Activated T-cell treated with anti-CD3 and anti-CD28 coated beads, Interleukin-2, amount 50 U/mL, for 48 hours (primary cell): Measurements from ENCODE around the gene LRRIQ1.
"Not testable (repeated sequence)": the region's sequence is repeated elsewhere in the genome, so short reads cannot be mapped to it uniquely, and the experiment has no call there.

Experiments used
- DNase-seq, 2 experiments: peaks; one replicate each; pipeline ENCODE4 v3.0.0-alpha.2; 2020

The LRRIQ1 gene, protein sequence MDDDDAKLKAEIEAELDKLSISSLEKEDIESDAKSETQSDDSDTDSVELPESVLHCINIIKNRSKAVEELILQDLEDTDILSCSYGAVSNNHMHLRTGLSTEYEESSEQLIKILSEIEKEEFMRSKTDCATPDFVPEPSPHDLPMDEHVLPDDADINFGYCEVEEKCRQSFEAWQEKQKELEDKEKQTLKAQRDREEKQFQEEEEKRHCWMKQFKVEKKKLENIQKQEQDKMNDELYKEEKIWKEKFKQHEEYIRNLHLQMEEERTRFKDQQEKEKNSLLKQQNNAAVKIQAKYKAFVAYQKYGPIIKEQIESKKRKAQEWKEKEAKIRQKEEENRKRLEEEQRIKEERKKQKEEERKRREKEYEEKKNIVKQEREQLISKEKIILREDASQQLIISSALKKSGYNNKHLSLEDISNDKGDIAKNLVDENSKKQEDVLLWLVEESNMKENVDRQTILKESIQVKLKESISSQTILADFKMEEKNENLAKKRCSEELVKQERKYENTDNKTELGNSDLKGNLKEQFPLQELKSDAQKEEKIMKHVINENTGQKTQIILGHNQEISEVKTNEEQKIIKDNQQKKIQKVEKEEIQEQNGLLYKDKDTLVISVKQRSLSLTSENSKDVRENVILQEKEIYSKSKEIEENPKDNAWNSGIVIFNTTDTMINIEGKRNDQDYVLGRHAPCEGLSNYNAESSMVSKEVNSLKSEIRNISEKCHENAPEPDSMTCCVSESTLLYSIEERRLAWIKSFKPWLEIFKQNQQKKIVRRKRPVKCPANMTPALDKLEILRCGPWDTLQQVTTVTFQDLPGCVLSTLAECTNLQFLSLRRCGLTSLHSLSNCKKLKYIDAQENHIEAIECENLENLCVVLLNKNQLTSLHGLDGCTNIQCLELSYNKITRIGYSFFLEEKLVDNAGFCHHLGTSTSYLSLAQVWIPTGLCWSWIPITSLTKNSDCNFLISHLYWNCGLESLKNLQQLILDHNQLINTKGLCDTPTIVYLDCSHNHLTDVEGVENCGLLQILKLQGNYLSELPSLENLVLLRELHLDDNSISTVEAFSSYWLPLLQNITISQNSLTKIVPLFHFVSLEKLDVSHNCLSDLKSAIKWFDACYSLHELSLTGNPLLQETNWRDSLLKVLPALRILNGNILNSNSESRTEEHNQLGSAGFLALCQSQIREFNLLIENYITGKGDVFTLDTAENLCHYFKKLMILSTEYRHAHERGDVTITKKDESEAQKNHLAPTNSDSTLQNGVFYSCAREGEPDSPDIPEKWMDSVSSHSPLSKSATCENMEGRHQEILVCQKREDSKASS (N-terminal part only)

DNA sequence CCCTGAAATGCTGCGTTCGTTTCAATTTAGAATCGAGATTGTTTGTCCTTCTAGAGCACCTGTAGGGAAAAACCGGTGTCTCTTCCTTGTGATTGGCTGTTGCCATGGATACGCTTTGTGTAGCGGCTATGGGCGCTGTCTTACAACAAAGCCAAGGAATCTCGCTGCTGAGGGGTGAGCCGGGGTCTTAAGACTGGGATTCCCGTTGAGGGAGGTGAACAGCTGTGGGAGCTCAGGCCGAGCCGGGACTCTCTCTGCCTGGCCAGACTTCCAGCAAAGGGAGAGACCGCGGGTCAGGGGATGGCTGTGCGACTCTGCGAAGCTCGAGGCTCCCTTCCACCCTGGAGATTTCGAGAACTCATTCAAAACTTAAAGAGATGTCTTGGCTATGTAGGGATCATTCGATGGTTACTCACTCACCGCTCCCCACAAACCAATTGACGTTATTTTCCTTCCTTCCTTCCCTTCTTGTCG, at the start of gene LRRIQ1, which contains the start of gene TSPAN19:
TSS of gene LRRIQ1 (plus strand) at position 118 of the 474 bp plus-strand sequence. CDS start 1,826 bp downstream, outside the sequence.
TSS of gene TSPAN19 (minus strand) at position 44 of the 474 bp plus-strand sequence. CDS start 6,331 bp downstream, outside the sequence.
- peak; percentile 34 to 46 for DNase-seq

DNA sequence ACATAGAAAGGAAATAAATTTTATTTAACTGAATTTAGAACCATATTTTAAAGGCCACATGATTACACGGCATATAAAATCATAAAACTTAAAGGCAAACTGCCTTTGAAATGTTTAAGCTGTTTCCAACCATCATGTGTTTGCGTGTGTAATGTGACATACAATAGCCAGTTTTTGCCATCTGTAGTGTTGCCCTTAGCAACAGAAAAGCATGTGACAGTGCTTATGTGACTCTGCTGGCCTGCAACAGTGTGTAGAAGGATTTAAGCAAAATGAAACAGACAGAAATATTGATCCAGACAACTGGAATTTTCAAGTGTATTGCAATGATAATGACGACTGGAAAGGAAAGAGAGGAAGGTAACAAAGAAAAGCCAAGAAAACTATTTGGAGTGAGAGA, 49.6 kb upstream of the LRRIQ1 start:
- DNase-seq, result no peak

DNA sequence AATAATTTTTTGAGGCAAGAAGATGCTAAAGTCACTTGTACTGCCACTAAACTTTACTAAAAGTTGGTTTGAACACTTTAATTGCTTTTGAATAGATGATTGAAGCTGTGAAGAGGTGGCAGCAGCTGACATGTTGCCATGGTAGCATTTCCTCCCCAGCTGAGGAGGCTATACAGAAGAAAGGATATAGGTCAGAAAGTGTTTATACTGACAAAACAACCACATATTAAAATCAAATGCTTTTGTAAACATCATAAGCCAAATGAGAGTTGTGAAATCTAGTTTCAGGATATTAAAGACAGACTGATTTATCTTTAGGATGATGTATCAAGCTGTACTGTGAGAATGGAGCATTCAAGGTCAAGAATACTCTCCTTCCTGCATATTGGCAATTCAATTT, 41.7 kb upstream of the LRRIQ1 start:
- no peak for DNase-seq

DNA sequence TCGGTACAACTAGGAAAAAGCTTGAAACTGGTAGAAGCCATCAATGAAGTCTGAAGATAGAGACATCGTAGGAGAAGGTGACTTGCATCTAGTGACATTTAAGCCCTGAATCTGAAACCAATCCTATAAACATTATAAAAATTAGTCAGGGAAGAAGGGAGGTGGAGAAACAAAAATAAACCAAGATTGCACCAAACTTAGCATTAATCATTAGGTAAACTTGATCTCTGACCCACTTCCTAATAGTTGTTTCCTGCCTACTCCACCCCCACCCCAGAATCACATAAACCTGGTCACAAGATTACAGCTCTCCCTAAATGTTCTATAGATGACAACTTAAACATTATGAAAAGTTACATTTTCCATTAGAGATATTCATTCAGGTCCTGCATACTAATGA, 40.5 kb upstream of the LRRIQ1 start:
- DNase-seq, result no peak

GRCh38 chr12:84996759-84997158, 39.4 kb upstream of the LRRIQ1 start:
- no peak for DNase-seq

- DNase-seq, result no peak
These were observed 37.8 kb upstream of the LRRIQ1 start for GRCh38 chr12:84998341-84998740.

DNA sequence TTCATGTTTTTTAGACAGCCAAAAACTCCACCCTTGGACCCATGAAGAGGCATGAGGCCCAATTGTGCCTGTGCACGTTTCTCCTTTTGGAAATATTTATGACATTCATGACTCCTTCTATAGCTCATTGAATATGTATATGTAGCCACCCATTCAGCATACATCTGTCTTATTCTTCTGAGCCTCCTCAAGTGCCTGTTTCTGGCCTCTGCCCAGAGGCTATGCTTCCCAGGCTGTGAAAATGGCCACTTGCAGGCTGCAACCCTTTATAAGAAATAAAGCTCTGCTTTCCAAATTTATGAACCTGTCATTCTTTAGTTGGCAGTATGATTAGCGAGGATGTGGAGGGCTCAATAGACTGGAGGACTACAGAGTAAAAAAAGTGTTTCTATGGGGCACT, 35.4 kb upstream of the LRRIQ1 start:
- DNase-seq, result no peak

DNA sequence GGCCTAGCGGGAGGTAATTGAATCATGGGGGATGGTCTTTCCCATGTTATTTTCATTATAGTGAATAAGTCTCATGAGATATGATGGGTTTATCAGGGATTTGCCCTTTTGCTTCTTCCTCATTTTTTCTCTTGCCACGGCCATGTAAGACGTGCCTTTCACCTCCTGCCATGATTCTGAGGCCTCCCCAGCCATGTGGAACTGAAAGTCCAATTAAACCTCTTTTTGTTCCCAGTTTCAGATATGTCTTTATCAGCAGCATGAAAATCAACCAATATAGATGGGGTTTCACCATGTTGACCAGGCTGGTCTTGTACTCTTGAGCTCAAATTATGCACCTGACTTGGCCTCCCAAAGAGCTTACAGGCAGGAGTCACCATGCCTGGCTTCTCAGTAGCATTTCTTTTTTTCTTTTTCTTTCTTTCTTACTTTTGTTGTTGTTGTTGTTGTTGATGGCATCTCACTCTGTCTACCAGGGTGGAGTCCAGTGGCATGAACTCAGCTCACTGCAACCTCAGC, 33.3 kb upstream of the LRRIQ1 start:
- DNase-seq, result no peak

DNA sequence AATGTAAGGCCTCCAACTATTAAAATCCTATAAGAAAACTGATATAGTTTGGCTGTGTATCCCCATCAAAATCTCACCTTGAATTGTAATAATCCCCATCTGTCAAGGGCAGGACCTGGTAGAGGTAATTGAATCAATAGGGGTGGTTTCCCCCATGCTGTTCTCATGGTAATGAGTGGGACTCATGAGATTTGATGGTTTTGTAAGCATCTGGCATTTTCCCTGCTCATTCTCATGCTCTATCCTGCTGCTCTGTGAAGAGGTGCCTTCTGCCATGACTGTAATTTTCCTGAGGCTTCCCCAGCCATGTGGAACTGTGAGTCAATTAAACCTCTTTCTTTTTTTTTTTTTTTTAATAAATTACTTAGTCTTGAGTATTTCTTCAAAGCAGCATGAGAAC, 31.9 kb upstream of the LRRIQ1 start:
- DNase-seq, result no peak

- not testable (repeated sequence) for DNase-seq
These were observed 31.1 kb upstream of the LRRIQ1 start for GRCh38 chr12:85005047-85005446.

- DNase-seq, result no peak
These were observed 30.5 kb upstream of the LRRIQ1 start for GRCh38 chr12:85005615-85006014.

GRCh38 chr12:85006206-85006605, 29.9 kb upstream of the LRRIQ1 start:
- no peak for DNase-seq

DNA sequence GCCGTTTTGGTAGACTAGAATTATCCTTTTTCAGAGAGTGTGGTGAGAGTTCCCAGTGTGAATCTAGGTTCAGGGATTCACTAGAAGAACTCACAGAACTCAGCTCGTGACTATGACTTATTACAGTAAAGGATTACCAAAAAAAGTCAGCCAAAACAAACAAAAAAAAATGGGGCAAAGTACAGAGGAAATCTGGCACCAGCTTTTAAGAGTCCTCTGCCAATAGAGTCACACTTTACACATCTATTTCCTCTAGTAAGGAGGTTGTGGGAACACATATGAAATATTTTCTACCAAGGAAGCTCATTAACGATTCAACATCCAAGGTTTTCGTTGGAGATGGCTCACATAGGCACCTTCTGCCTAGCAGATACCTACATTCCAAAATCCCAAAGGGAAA, 28.3 kb upstream of the LRRIQ1 start:
- DNase-seq, result no peak

DNA sequence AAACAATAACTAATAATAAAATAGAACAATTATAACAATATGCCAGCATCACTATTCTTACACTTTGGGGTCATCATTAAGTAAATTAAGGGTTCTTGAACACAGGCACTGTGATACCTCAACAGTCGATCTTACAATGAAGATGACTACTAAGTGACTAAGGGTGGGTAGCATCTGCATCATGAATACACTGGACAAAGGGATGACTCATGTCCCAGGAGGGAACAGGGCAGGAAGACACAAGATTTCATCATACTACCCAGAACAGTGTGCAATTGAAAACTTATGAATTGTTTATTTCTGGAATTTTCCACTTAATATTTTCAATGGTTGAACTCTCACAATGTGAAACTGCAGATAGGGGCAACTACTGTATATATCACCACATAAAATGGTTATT, 19.7 kb upstream of the LRRIQ1 start:
- DNase-seq, result no peak

DNA sequence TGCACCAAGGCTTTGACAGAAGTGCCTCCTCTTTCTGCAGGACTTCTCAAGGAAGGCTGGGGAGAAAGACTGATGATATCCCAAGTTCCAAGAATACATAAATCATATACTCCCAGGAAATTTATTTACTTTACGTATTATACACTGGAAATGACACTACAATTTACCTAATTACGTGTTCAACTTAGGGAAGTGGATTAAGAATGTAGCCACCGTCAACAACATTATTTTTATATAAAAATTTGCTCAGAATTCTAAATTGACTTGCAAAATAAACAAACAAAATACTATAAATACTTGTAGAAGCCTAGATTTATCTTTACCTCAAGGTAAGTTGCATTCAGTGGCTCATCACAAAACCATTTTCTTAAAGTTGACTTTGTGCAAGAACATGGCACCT, 19.0 kb upstream of the LRRIQ1 start:
- DNase-seq, result no peak

DNA sequence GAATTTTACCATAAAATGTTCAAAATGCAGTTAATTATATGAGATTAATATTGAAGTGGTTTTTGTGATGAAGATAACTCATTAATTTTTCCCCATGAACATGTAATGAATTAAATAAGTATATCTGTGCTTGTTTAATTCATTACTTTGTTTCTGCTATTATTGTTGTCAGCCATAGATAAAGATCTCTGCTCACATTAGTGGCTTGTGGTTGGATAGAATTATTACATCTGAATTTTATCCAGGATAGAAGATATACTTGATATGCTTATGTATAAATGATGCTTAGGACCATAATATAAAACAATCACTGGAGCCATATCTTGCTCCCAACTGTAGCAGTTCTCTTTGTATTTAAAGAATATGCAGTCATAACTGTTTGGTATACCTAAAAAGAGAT, 18.5 kb upstream of the LRRIQ1 start:
- DNase-seq, result no peak

DNA sequence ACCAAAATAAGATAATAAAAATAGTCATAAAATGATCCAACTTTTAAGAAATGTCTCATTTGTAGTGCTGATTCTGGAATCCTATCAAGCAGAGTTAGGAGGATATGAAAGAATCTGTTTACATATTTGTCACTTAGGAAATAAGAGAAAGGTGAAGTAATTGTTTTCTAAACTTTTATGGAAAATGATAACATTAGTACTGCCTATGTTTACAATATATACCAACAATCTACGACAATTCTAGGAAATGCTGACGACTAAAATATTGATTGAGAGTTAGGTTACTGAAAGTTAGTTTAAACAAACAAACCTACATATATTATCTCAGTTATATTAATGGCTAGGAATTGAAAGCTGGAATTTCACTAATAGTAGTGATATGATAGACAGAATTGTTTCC, 18.1 kb upstream of the LRRIQ1 start:
- no peak for DNase-seq

GRCh38 chr12:85029456-85029855, 6.7 kb upstream of the LRRIQ1 start:
- DNase-seq, result no peak

- DNase-seq, result no peak
These were observed 582 bp downstream of the LRRIQ1 start for GRCh38 chr12:85036733-85037132.

- no peak for DNase-seq
These were observed 5.2 kb downstream of the LRRIQ1 start for GRCh38 chr12:85041395-85041794.

GRCh38 chr12:85043829-85044228, 7.7 kb downstream of the LRRIQ1 start:
- DNase-seq, result no peak

GRCh38 chr12:85057370-85057963, 21.3 kb downstream of the LRRIQ1 start:
- peak in 1 of 2 experiments; percentile 16 for DNase-seq
